GM12878 (cell line): ENCODE measurements around the gene SLC25A36. TPM values are rescaled to one million over a fixed set of nuclear protein-coding genes. Genes with fewer than 3 reads are reported as not detected.

Source experiments
- ATAC-seq: fragments of 200-7000 bp; cut with Tn5 transposase; 3 replicates; pipeline ENCODE4 v1.9.1; 2020; ENCODE audit warnings: mild to moderate bottlenecking, moderate library complexity
- BruUV-seq: library from RNA; stranded (reverse); fragments of 400-500 nt; replicated peaks from 2 replicates; lab custom pipeline; 2021; lab: Mats Ljungman, UMichigan
- CTCF ChIA-PET: fragments of 300-600 bp; sonication (Branson Sonifier 250); formaldehyde crosslinking; extraction: SDS; loops from one replicate; lab custom pipeline; 2021; ENCODE audit warnings: inconsistent platforms; lab: Yijun Ruan, JAX
- POLR2A ChIA-PET: fragments of 350-600 bp; formaldehyde crosslinking; extraction: SDS; loops from one replicate; lab custom pipeline; 2021; ENCODE audit warnings: inconsistent platforms; lab: Charles Lee
- RAD21 ChIA-PET: fragments of 300-600 bp; sonication (Branson Sonifier 250); formaldehyde crosslinking; loops from one replicate; lab custom pipeline; 2023; ENCODE audit warnings: antibody characterized with exemption; ENCODE audit not compliant: unreplicated experiment; lab: Charles Lee
- SMC1A ChIA-PET: fragments of 300-600 bp; sonication (Branson Sonifier 250); formaldehyde crosslinking; loops from one replicate; lab custom pipeline; 2023; ENCODE audit not compliant: unreplicated experiment, uncharacterized antibody; lab: Charles Lee
- DNase-seq: peaks from one replicate; pipeline ENCODE4 v3.0.0-alpha.2; 2011; ENCODE audit warnings: low read depth, low spot score
- FAIRE-seq: peaks from 3 replicates; lab custom pipeline; 2011; peaks lifted over from hg19 to GRCh38; lab: Jason Lieb, UNC
- H2AFZ ChIP-seq: 2 replicates; pipeline ENCODE4 v1.6.0; 2011; ENCODE audit warnings: low read depth, low read length, control low read depth; ENCODE audit not compliant: control insufficient read depth
- H3K27ac ChIP-seq: 2 replicates; pipeline ENCODE4 v1.5.1; 2011; ENCODE audit warnings: control low read depth; ENCODE audit not compliant: control insufficient read depth, insufficient read depth
- H3K27me3 ChIP-seq, 2 experiments: replicated peaks in 1 of 2; 2 replicates each; pipeline versions ENCODE4 v1.6.0 to v1.6.1; 2011; ENCODE audit warnings: low read length in 1 of 2; ENCODE audit not compliant: control insufficient read depth in 2 of 2, insufficient read depth in 2 of 2
- H3K36me3 ChIP-seq, 2 experiments: 2 replicates each; pipeline ENCODE4 v1.5.1; 2011; ENCODE audit warnings: low read length in 1 of 2; ENCODE audit not compliant: control insufficient read depth in 2 of 2, insufficient read depth in 2 of 2
- H3K4me1 ChIP-seq: 2 replicates; pipeline ENCODE4 v1.6.1; 2011; ENCODE audit warnings: mild to moderate bottlenecking, low read length, moderate library complexity, mixed read lengths; ENCODE audit not compliant: control insufficient read depth, insufficient read depth
- H3K4me2 ChIP-seq: 2 replicates; pipeline ENCODE4 v1.6.0; 2011; ENCODE audit warnings: control low read depth; ENCODE audit not compliant: control insufficient read depth, insufficient read depth
- H3K4me3 ChIP-seq: fragments of 200-600 bp; sonication (generic); 2 replicates; pipeline ENCODE4 v1.5.1; 2016
- H3K79me2 ChIP-seq: 2 replicates; pipeline ENCODE4 v1.6.0; 2011; ENCODE audit warnings: low read length; ENCODE audit not compliant: control insufficient read depth, insufficient read depth
- H3K9ac ChIP-seq: 2 replicates; pipeline ENCODE4 v1.8.0; 2011; ENCODE audit warnings: low read length, control low read depth, mixed read lengths; ENCODE audit not compliant: control insufficient read depth, insufficient read depth
- H3K9me3 ChIP-seq: replicated peaks from 3 replicates; pipeline ENCODE4 v1.5.1; 2011; ENCODE audit warnings: mild to moderate bottlenecking, low read length; ENCODE audit not compliant: control insufficient read depth, insufficient read depth
- H4K20me1 ChIP-seq: 2 replicates; pipeline ENCODE4 v1.6.0; 2011; ENCODE audit not compliant: control insufficient read depth, insufficient read depth
- BACH1 ChIP-seq: fragments of 450-650 bp; IDR thresholded peaks from 2 replicates; pipeline ENCODE4 v1.6.1; 2017; ENCODE audit warnings: mild to moderate bottlenecking, borderline replicate concordance
- DPF2 ChIP-seq: fragments of 450-650 bp; IDR thresholded peaks from 2 replicates; pipeline ENCODE4 v1.6.1; 2017; ENCODE audit warnings: mild to moderate bottlenecking
- E2F4 ChIP-seq: IDR thresholded peaks from 2 replicates; pipeline ENCODE4 v1.6.1; 2012; ENCODE audit warnings: low read depth, low read length, improper control_type of control experiment
- JUNB ChIP-seq: IDR thresholded peaks from 2 replicates; pipeline ENCODE4 v1.6.1; 2016; ENCODE audit warnings: antibody characterized with exemption, mild to moderate bottlenecking
- NFIC ChIP-seq: IDR thresholded peaks from 2 replicates; pipeline ENCODE4 v1.6.1; 2012; ENCODE audit warnings: low read depth, mild to moderate bottlenecking, inconsistent platforms, low read length, moderate library complexity
- NFYA ChIP-seq: IDR thresholded peaks from 2 replicates; pipeline ENCODE4 v1.6.1; 2011; ENCODE audit warnings: low read depth, mild to moderate bottlenecking, low read length, improper control_type of control experiment, borderline replicate concordance
- PBX3 ChIP-seq: IDR thresholded peaks from 2 replicates; pipeline ENCODE4 v1.6.1; 2011; ENCODE audit warnings: mild to moderate bottlenecking, low read depth, low read length, moderate library complexity; ENCODE audit not compliant: insufficient replicate concordance
- STAT1 ChIP-seq: fragments of 450-650 bp; conservative IDR thresholded peaks from 2 replicates; pipeline ENCODE4 v1.6.1; 2014; ENCODE audit warnings: antibody characterized with exemption, mild to moderate bottlenecking
- SUZ12 ChIP-seq: fragments of 200-600 bp; sonication (generic); IDR thresholded peaks from one replicate; pipeline ENCODE4 v1.6.1; 2018; ENCODE audit warnings: antibody characterized with exemption, mild to moderate bottlenecking; ENCODE audit not compliant: unreplicated experiment
- TBL1XR1 ChIP-seq: IDR thresholded peaks from 2 replicates; pipeline ENCODE4 v1.6.1; 2012; ENCODE audit warnings: low read depth, low read length, improper control_type of control experiment
- TCF12 ChIP-seq: IDR thresholded peaks from 2 replicates; pipeline ENCODE4 v1.6.1; 2011; ENCODE audit warnings: low read depth, mild to moderate bottlenecking, low read length
- WRNIP1 ChIP-seq: IDR thresholded peaks from 2 replicates; pipeline ENCODE4 v1.6.1; 2011; ENCODE audit warnings: low read depth, low read length, improper control_type of control experiment, borderline replicate concordance
- ZNF24 ChIP-seq: fragments of 450-650 bp; IDR thresholded peaks from 2 replicates; pipeline ENCODE4 v1.6.1; 2017; ENCODE audit warnings: antibody characterized with exemption, mild to moderate bottlenecking
- WGBS: methylation state at CpG from one replicate; pipeline ENCODE4 v1.1.6; 2016; ENCODE audit warnings: low lambda C conversion rate; ENCODE audit not compliant: insufficient replicate concordance, insufficient coverage; ENCODE audit errors: missing lambda C conversion rate; 5-methylcytosine and 5-hydroxymethylcytosine counted together
- in situ Hi-C: fragments of 300-500 bp; cut with MboI; formaldehyde crosslinking; loops from 9 replicates; pipeline ENCODE4 v1.14.3; 2018; ENCODE audit warnings: mixed read lengths
- intact Hi-C: fragments of 100-400 bp; cut with micrococcal nuclease; formaldehyde crosslinking; loops from one replicate; pipeline ENCODE4 v1.14.2; 2022; ENCODE audit not compliant: unreplicated experiment
- polyA plus RNA-seq, 11 experiments: library from polyadenylated mRNA; depleted of rRNA in 4 of 11; unstranded in 6 of 11; stranded (reverse) in 5 of 11; fragments of >200 nt; fragmentation: Nextera tagmentation in 4 of 11; fragmentation: Illumina TruSeq in 1 of 11; extraction: Ambion mirVana in 4 of 11; extraction: Trizol in 1 of 11; gene quantifications; 1 replicate in 1 of 11; 2 replicates in 10 of 11; pipeline versions ENCODE4 v1.2.1 to v1.2.3, GENCODE V29; 2011 to 2016; ENCODE audit warnings: inconsistent platforms in 2 of 11, missing spikeins in 2 of 11, low read depth in 1 of 11
- total RNA-seq, 4 experiments: library from RNA; depleted of rRNA in 3 of 4; stranded (reverse); fragments of >200 nt in 3 of 4; fragmentation: Illumina TruSeq in 1 of 4; extraction: Trizol in 1 of 4; gene quantifications; 2 replicates each; pipeline versions ENCODE4 v1.2.1 to v1.2.3, GENCODE V29; 2013 to 2021

Gene SLC25A36
- total and polyA plus RNA-seq, 10 of the 15 experiments (the other 5 are each of a cell fraction or from before 2014, with no cell fraction given): 13.0 to 183 (median 47.7) TPM

GRCh38 chr3:140899363-140899762, 42.3 kb upstream of the SLC25A36 start:
- no peaks in the 10 kb centered on the region for H3K36me3 ChIP-seq
- H3K27ac ChIP-seq: no peak overlapping the region
- no peak overlapping the region for H3K9ac ChIP-seq
- no peaks in the 10 kb centered on the region for H3K27me3 ChIP-seq
- H3K4me3 ChIP-seq: no peak overlapping the region
- TF ChIP-seq PBX3 (no peak), DPF2 (no peak), SUZ12 (no peak), JUNB (no peak), ZNF24 (no peak), TBL1XR1 (no peak), NFIC (no peak), TCF12 (no peak), NFYA (no peak), BACH1 (no peak), WRNIP1 (no peak), E2F4 (no peak), STAT1 (no peak)
- H3K9me3 ChIP-seq: no peaks in the 10 kb centered on the region
- H3K79me2 ChIP-seq: no peaks in the 10 kb centered on the region
- WGBS: 0% methylated on average over 1 of the region's 1 CpG
- H4K20me1 ChIP-seq: no peaks in the 10 kb centered on the region
- in situ Hi-C loops: loop anchor here (5.0 kb wide), 2 partner anchors 208 to 293 kb away; no protein-coding TSS in a partner anchor
- no peak for DNase-seq
- ChIA-PET RAD21 (no interaction called here), SMC1A (interaction anchor here (1.0 to 1.8 kb wide), 7 partner anchors 15 to 107 kb away, joined by 3 to 12 read pairs (median 3); no protein-coding TSS in a partner anchor), POLR2A (no interaction called here), CTCF (interaction anchor here (0.9 to 3.6 kb wide), 14 partner anchors 8 to 296 kb away, joined by 3 to 30 read pairs (median 5); no protein-coding TSS in a partner anchor)
- BruUV-seq: no TSS peak
- ATAC-seq: no peak
- no peaks in the 10 kb centered on the region for H3K4me1 ChIP-seq
- H2AFZ ChIP-seq: no peak overlapping the region
- H3K4me2 ChIP-seq: no peak overlapping the region
- FAIRE-seq: no peak
- intact Hi-C loops: loop anchor here (2.0 to 5.0 kb wide), 2 partner anchors 73 to 207 kb away; no protein-coding TSS in a partner anchor
